ENCODE data around the gene UVSSA. TPM values are rescaled to one million over a fixed set of nuclear protein-coding genes. Genes with fewer than 3 reads are reported as not detected.
"Not testable (repeated sequence)": the region's sequence is repeated elsewhere in the genome, so short reads cannot be mapped to it uniquely, and the experiment has no call there.

UVSSA gene
- total RNA-seq, 6 experiments from 2014 or later = 7.7 to 9.0 (median 8.7) TPM

DNA sequence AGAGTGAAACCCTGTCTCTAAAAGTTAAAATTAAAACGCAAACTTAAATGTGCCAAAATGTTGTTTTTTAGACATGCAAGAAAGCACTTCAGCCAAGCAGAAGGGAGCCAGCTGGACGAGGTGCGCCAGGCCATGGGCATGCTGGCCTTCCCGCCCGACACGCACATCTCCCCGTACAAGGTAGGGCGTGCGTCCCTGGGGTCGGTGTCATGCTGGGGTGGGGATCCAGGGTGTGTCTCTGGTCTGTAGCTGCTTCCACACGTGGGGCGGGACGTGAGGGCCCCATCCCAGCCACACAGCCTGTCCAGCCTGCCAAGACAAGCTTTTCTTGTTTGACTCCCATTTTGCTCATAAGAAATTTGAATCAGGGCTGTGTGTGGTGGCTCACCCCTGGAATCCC is 14.3 kb upstream of the UVSSA start:
- no peak overlapping the region for H3K27ac Mint-ChIP-seq
- H3K36me3 Mint-ChIP-seq (ENCODE audit: low read depth) = peaks cover 35% of the 10 kb centered on the region
- H3K4me3 Mint-ChIP-seq = no peak overlapping the region
- no peaks in the 10 kb centered on the region; the same call in none of the 2 replicates for H3K27me3 Mint-ChIP-seq (ENCODE audit: insufficient read depth)
- no peak for TF ChIP-seq CTCF (IDR thresholded peaks at IDR 0.05)
- H3K9me3 Mint-ChIP-seq = peaks cover 10% of the 10 kb centered on the region
- H3K4me1 Mint-ChIP-seq (ENCODE audit: low read depth) = peaks cover 8% of the 10 kb centered on the region
- no peak for DNase-seq

DNA sequence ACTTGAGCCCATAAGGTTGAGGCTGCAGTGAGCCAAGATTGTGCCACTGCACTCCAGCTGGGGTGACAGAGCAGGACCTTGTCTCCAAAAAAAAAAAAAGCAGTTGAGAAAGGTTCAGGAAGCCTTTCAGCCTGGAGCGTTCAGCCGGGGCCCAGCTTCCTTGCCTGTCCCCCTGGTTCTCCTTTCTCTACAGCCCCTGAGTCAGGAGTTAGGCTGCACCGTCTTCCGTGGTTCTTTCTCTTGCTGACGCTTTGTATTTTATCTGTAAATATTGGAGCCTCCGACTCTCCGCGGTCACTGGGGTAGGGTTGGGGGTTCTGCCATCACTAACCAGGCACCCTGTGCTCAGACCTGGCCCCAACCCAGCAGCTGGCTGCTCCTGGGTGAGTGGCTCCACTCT is 13.8 kb upstream of the UVSSA start:
- DNase-seq = no peak
- H3K4me3 Mint-ChIP-seq = no peak overlapping the region
- H3K27me3 Mint-ChIP-seq (ENCODE audit: insufficient read depth) = no peaks in the 10 kb centered on the region; the same call in none of the 2 replicates
- TF ChIP-seq CTCF (IDR thresholded peaks at IDR 0.05) = no peak
- H3K36me3 Mint-ChIP-seq (ENCODE audit: low read depth) = peaks cover 39% of the 10 kb centered on the region
- H3K27ac Mint-ChIP-seq = no peak overlapping the region
- peaks cover 10% of the 10 kb centered on the region for H3K9me3 Mint-ChIP-seq
- peaks cover 12% of the 10 kb centered on the region for H3K4me1 Mint-ChIP-seq (ENCODE audit: low read depth)

DNA sequence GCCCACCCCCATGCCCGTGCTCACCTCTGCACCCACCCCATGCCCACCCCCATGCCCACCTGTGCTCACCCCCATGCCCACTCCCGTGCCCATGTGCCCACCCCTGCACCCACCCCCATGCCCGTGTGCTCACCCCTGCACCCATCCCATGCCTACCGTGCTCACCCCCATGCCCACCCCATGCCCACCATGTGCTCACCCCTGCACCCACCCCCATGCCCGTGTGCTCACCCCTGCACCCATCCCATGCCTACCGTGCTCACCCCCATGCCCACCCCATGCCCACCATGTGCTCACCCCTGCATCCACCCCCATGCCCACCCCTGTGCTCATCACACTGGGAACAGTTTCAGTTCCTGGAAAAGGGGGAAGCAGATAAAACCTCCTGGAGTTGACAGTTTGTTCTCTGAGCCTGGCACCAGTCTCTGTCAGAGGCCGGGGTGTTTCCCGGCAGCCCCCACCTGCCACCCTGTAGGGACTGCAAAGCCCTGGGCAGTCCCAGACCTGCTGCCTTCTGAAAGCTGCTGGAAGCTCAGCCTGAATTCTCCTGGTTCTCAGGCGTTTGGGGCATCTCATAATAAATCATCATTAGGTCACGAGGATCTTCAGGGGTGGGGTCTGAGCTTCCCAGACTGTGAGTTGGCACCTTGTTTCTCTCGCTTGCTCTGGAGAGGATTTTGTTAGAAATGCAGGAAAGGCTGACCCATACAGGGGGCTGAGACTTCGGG is 13.0 kb upstream of the UVSSA start:
- Mint-ChIP-seq H3K4me1 (ENCODE audit: low read depth) (peaks cover 12% of the 10 kb centered on the region), H3K9me3 (peaks cover 10% of the 10 kb centered on the region), H3K36me3 (ENCODE audit: low read depth) (peaks cover 43% of the 10 kb centered on the region)
- not testable (repeated sequence) for H3K4me3 Mint-ChIP-seq; H3K27me3 Mint-ChIP-seq (ENCODE audit: insufficient read depth); H3K27ac Mint-ChIP-seq; DNase-seq

- Mint-ChIP-seq H3K27ac (no peak overlapping the region), H3K27me3 (ENCODE audit: insufficient read depth) (no peaks in the 10 kb centered on the region; the same call in none of the 2 replicates), H3K9me3 (peaks cover 10% of the 10 kb centered on the region), H3K4me3 (no peak overlapping the region), H3K36me3 (ENCODE audit: low read depth) (peaks cover 48% of the 10 kb centered on the region), H3K4me1 (ENCODE audit: low read depth) (peaks cover 12% of the 10 kb centered on the region)
- DNase-seq = no peak
- no peak for TF ChIP-seq CTCF (IDR thresholded peaks at IDR 0.05)
These were observed 12.5 kb upstream of the UVSSA start for GRCh38 chr4:1334579-1334895.

GRCh38 chr4:1335193-1335883 is 11.7 kb upstream of the UVSSA start:
- H3K36me3 Mint-ChIP-seq (ENCODE audit: low read depth) = peaks cover 52% of the 10 kb centered on the region

DNA sequence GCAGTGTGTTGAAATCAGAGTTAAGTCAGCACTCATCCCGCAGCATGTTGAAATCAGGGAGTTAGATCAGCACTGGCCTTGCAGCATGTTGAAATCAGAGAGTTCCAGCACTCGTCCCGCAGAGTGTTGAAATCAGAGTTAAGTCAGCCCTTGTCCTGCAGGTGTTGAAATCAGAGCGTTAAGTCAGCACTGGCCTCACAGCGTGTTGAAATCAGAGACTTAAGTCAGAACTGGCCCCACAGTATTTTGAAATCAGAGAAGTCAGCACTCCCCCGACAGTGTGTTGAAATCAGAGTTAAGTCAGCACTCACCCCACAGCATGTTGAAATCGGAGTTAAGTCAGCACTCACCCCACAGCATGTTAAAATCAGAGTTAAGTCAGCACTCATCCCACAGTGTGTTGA is 10.9 kb upstream of the UVSSA start:
- DNase-seq = no peak
- TF ChIP-seq CTCF (IDR thresholded peaks at IDR 0.05) = no peak
- Mint-ChIP-seq H3K27me3 (ENCODE audit: insufficient read depth) (no peaks in the 10 kb centered on the region; the same call in none of the 2 replicates), H3K27ac (no peak overlapping the region), H3K4me3 (no peak overlapping the region), H3K4me1 (ENCODE audit: low read depth) (peaks cover 12% of the 10 kb centered on the region), H3K9me3 (peaks cover 10% of the 10 kb centered on the region), H3K36me3 (ENCODE audit: low read depth) (peaks cover 52% of the 10 kb centered on the region)

More at GRCh38 chr4:1335193-1335883, 11.7 kb upstream of the UVSSA start:
- Mint-ChIP-seq H3K9me3 (peaks cover 10% of the 10 kb centered on the region), H3K4me1 (ENCODE audit: low read depth) (peaks cover 12% of the 10 kb centered on the region)
- DNase-seq; H3K27me3 Mint-ChIP-seq (ENCODE audit: insufficient read depth); H3K27ac Mint-ChIP-seq; H3K4me3 Mint-ChIP-seq: not testable (repeated sequence)

Measured in HFFc6 (cell line).